Lower lobe of right lung (tissue), 2 donors: ENCODE results near the gene FGGY. TPM values are rescaled to one million over a fixed set of nuclear protein-coding genes. Genes with fewer than 3 reads are reported as not detected.

Experiments used
- ATAC-seq, 2 donors: fragments of 200-7000 bp; cut with Tn5 transposase; one replicate each; pipeline ENCODE4 v1.9.1; 2020 to 2022; ENCODE audit warnings: mild to moderate bottlenecking in 2 of 2, moderate library complexity in 2 of 2
- DNase-seq: peaks from one replicate; pipeline ENCODE4 v3.0.0-alpha.2; 2020
- H3K27ac ChIP-seq: fragments of 200-600 bp; one replicate; pipeline ENCODE4 v1.8.0; 2022
- H3K27me3 ChIP-seq: fragments of 200-600 bp; one replicate; pipeline ENCODE4 v1.8.0; 2022; ENCODE audit warnings: low read depth
- H3K36me3 ChIP-seq: fragments of 200-600 bp; one replicate; pipeline ENCODE4 v1.8.0; 2022; ENCODE audit warnings: mild to moderate bottlenecking
- H3K4me1 ChIP-seq: fragments of 200-600 bp; one replicate; pipeline ENCODE4 v1.8.0; 2022
- H3K4me3 ChIP-seq: fragments of 200-600 bp; one replicate; pipeline ENCODE4 v1.8.0; 2022; ENCODE audit warnings: mild to moderate bottlenecking
- H3K9me3 ChIP-seq: fragments of 200-600 bp; one replicate; pipeline ENCODE4 v1.8.0; 2022
- intact Hi-C: fragments of 100-400 bp; cut with DNase I; formaldehyde crosslinking; loops from one replicate; pipeline ENCODE4 v1.11.0; 2022
- total RNA-seq: library from RNA; stranded (reverse); fragmentation: NEBNext Ultra II Directional; extraction: Animal tissue kit (Norgen Biotek cat#: 25700); gene quantifications from one replicate; pipeline ENCODE4 v1.2.1, GENCODE V29; 2021
- TF ChIP-seq, protein P1 (sequence below): fragments of 200-600 bp; IDR thresholded peaks from one replicate; pipeline ENCODE4 v1.8.0; 2022; ENCODE audit warnings: antibody characterized with exemption, mild to moderate bottlenecking
- donor health status: DM: no; HTN: yes; CAD: no; lungs with severe emphysema.

FGGY gene
- total RNA-seq, 1 donor from 2014 or later = 31.4 TPM

DNA sequence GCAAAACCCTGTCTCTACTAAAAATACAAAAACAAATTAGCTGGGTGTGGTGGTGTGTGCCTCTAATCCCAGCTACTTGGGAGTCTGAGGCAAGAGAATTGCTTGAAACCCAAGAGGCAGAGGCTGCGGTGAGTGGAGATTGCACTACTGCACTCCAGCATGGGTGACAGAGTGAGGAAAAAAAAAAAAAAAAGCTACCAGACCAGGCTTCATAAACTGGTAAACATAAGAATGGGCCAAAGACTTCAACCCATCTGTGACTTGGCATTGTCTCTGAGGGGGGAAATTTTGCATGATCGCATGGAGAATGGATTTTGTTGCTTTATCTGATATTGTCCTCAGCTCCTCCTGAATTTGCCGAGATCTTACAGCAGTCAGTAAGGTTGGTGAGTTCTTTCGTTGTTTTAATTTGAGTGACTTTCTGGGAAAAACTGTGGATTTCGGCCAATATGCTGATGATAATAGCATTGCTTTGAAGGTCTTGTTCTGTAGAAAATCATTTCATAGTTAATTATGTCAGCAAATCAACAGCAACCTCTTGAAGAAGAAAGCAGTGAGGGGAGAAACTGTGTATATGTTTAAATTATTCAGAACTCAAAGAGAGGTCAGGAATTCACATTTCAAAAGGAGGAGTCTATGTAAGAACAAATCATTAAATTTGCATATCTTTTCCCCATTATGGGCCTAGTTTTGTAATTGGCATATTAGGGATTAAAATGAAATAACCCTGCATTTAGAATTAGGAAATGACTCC is 13.1 kb downstream of the FGGY start:
- Histone ChIP-seq H3K4me3 (no peak overlapping the region), H3K27ac (no peak overlapping the region), H3K4me1 (no peaks in the 10 kb centered on the region), H3K9me3 (peaks cover 11% of the 10 kb centered on the region), H3K36me3 (no peaks in the 10 kb centered on the region), H3K27me3 (no peaks in the 10 kb centered on the region)
- ATAC-seq (no peak), DNase-seq (no peak)
- TF ChIP-seq, protein P1, sequence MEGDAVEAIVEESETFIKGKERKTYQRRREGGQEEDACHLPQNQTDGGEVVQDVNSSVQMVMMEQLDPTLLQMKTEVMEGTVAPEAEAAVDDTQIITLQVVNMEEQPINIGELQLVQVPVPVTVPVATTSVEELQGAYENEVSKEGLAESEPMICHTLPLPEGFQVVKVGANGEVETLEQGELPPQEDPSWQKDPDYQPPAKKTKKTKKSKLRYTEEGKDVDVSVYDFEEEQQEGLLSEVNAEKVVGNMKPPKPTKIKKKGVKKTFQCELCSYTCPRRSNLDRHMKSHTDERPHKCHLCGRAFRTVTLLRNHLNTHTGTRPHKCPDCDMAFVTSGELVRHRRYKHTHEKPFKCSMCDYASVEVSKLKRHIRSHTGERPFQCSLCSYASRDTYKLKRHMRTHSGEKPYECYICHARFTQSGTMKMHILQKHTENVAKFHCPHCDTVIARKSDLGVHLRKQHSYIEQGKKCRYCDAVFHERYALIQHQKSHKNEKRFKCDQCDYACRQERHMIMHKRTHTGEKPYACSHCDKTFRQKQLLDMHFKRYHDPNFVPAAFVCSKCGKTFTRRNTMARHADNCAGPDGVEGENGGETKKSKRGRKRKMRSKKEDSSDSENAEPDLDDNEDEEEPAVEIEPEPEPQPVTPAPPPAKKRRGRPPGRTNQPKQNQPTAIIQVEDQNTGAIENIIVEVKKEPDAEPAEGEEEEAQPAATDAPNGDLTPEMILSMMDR = no peak
- intact Hi-C loops = no loop called here

DNA sequence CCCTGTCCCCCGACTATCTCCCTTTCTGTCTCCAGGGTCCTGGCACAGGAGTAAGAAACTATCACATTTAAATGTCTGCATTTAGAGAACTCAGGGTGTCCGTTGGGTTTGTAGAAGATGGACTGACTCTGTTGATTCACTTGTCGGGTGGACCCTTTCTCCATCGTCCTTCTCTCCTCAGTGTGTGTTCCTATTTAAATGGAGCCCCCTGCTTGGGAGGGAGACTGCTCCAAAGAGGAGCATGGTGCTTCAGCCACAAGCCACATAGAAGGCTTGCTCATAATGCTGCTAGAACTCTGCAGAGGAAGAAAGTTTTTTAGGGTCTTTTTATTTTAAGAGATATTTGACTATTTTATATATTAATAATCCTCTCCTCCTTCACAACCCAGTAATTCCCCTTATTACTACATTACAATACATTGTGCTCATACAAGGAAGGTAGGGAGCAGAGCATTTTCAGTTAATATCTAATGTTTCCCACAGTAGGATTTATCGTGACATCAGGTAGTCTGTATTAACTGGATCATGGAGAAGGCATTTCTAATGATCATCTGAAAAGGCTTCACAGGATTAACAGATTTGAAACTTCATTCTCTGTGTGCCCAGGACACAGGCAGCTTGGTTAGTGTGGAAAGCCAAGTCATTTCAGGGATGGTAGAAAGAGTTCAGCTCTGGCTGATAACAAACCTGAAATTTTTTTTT is 13.8 kb downstream of the FGGY start:
- intact Hi-C loops = no loop called here
- Histone ChIP-seq H3K27me3 (no peaks in the 10 kb centered on the region), H3K36me3 (no peaks in the 10 kb centered on the region), H3K4me1 (peaks cover 3% of the 10 kb centered on the region), H3K4me3 (no peak overlapping the region), H3K9me3 (peaks cover 4% of the 10 kb centered on the region), H3K27ac (no peak overlapping the region)
- DNase-seq (no peak), ATAC-seq (no peak)
- TF ChIP-seq, protein P1 = no peak

DNA sequence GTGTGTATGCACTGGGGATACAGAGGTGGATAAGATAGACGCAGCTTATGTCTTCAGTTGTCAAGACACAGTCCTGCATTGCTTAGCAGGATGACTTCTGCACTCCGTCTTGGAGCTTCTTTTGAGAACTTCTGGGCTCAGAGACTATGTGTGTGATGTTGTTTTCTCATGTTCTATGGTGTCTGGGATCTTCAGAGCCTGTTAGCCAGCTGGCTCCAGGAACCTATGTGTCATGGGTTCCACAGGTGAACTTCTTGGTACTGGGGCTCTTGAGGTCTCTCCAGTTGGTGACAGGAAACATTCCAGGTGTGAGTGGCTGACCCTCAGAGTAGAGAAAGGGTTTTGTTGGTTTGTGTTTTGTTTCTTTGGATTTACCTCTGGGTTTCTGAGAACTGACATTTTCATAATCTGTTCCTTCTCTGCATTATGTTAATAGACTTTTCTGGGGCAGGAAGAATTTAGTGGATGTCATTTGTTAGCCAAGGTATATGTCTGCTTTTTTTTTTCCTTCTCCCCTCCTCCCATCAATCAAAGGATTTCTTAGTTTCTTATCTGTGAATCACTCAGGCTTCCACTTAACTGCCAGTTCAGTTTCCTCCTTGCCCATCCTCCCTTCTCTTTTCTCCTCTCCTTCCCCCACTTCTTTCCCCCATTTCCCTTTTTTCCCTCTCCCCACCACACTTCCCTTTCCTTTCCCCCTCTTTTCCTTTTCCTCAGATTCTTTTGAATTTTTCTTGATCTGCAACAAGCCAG is 18.1 kb downstream of the FGGY start:
- Histone ChIP-seq H3K27me3 (no peaks in the 10 kb centered on the region), H3K9me3 (no peaks in the 10 kb centered on the region), H3K27ac (no peak overlapping the region), H3K4me3 (no peak overlapping the region), H3K4me1 (peaks cover 29% of the 10 kb centered on the region), H3K36me3 (no peaks in the 10 kb centered on the region)
- DNase-seq (no peak), ATAC-seq (no peak)
- intact Hi-C loops = no loop called here
- TF ChIP-seq, protein P1 = no peak

DNA sequence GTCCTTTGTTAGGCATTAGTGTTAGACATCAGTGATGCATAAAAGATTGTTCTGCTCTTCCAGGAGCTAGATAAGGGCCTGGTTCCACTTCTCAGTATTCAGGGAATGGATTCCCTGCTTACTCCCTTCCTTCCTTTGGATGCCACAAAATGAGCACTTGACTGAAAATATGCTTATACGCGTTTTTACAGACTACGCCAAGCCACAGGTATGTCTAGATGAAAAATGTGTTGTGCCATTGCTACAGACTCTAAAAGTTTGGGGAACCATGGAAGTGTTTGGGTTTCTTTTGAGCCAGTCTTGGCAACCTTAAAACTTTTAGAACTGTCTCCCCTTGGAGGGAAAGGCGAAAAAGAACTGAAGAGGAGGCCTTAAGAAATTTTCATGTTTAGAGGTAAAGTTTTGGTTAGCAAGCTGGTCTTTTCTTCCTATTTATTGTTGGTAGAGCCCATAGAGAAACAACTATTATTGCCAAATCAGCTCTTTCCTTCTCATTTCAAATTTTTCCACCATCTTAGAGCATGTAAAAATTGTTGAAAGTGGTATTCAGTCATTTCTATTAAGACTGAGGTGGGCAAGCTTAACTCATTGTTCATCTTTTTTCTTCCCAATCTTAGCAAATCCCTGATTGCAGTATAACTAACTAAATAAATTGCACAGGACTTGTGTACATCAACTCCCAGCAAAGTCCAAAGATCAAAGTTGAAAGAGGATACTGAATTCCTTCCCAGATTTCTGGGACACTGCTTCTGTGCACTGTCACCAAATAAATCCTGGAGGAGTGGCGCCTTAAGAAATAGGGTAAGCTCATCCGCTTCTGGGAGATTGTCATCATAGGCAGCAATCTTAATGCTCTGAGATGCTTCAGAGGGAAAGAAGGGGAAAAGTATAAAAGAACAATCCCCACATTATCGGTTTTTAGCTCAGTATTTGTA is 18.9 kb downstream of the FGGY start:
- Histone ChIP-seq H3K4me1 (peaks cover 29% of the 10 kb centered on the region), H3K27me3 (no peaks in the 10 kb centered on the region), H3K9me3 (no peaks in the 10 kb centered on the region), H3K4me3 (no peak overlapping the region), H3K27ac (peak overlapping the region; percentile 48), H3K36me3 (no peaks in the 10 kb centered on the region)
- DNase-seq (no peak), ATAC-seq (no peak)
- TF ChIP-seq, protein P1 = no peak
- intact Hi-C loops = no loop called here
